ENCODE data around the gene FBXO9.

FBXO9 gene

DNA sequence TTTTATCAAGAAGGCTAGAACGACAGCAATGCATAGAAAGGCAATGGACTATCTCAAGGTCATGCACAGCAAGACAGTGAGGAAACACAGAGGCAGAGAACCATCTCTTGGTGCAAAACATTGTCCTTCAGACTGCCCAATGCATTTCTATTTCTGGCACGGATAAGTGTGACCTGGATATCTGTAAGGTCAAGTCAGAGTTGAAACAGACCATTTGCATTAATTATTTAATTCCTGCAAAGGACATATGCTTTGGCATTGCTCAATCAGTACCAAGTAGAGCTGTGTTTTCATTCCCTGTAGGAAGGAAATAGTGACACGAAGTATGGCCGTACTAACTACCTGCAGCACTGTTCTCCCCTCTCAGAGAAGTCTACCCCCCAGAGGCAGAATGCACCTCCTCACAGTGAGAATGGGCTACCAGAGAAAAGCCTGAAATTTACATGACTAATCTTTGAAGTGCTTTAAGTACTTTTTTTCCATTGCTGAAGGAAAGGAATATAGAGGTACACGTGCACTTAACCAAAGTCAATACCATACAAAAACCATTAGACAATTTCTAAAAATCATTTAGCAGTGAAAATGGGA lies 38.0 kb upstream of the FBXO9 start:
- TF ChIP-seq TAF1 (IDR thresholded peaks at IDR 0.05; ENCODE audit: borderline replicate concordance, insufficient read depth, low read length) (no peak), SIN3A (IDR thresholded peaks at IDR 0.05; ENCODE audit: borderline replicate concordance, insufficient read depth, low read length) (no peak), FOXP2 (optimal IDR thresholded peaks at IDR 0.05; ENCODE audit: borderline replicate concordance, extremely low read depth, extremely low read length, insufficient read depth) (no peak), POLR2AphosphoS5 (IDR thresholded peaks at IDR 0.05; ENCODE audit: low read depth, low read length) (no peak)
- TF ChIP-seq, protein P1, sequence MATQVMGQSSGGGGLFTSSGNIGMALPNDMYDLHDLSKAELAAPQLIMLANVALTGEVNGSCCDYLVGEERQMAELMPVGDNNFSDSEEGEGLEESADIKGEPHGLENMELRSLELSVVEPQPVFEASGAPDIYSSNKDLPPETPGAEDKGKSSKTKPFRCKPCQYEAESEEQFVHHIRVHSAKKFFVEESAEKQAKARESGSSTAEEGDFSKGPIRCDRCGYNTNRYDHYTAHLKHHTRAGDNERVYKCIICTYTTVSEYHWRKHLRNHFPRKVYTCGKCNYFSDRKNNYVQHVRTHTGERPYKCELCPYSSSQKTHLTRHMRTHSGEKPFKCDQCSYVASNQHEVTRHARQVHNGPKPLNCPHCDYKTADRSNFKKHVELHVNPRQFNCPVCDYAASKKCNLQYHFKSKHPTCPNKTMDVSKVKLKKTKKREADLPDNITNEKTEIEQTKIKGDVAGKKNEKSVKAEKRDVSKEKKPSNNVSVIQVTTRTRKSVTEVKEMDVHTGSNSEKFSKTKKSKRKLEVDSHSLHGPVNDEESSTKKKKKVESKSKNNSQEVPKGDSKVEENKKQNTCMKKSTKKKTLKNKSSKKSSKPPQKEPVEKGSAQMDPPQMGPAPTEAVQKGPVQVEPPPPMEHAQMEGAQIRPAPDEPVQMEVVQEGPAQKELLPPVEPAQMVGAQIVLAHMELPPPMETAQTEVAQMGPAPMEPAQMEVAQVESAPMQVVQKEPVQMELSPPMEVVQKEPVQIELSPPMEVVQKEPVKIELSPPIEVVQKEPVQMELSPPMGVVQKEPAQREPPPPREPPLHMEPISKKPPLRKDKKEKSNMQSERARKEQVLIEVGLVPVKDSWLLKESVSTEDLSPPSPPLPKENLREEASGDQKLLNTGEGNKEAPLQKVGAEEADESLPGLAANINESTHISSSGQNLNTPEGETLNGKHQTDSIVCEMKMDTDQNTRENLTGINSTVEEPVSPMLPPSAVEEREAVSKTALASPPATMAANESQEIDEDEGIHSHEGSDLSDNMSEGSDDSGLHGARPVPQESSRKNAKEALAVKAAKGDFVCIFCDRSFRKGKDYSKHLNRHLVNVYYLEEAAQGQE (IDR thresholded peaks at IDR 0.05; ENCODE audit: insufficient read depth in 1 of 2, low read depth in 2 of 2, low read length in 2 of 2), result no peak

DNA sequence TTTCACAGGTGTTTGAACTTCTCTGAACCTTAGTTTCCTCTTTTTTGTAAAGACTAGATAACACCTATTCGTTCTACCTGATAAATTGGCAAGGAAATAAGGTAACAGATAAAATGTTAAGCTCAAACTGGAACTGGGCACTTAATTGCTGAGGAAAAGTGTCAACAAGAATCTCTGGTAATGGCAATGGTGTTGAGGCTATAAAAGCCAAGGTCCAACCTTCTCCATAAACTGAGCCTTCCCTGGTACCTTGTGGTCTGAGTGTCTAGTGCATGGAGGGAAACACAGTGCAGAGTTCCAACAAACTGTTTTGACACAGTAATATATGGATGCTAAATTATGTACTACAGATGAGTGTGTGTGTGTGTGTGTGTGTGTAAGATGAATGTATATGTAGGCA lies 36.7 kb upstream of the FBXO9 start:
- TF ChIP-seq SIN3A (IDR thresholded peaks at IDR 0.05; ENCODE audit: borderline replicate concordance, insufficient read depth, low read length) (no peak), POLR2AphosphoS5 (IDR thresholded peaks at IDR 0.05; ENCODE audit: low read depth, low read length) (no peak), TAF1 (IDR thresholded peaks at IDR 0.05; ENCODE audit: borderline replicate concordance, insufficient read depth, low read length) (no peak), FOXP2 (optimal IDR thresholded peaks at IDR 0.05; ENCODE audit: borderline replicate concordance, extremely low read depth, extremely low read length, insufficient read depth) (no peak)
- TF ChIP-seq, protein P1 (IDR thresholded peaks at IDR 0.05; ENCODE audit: insufficient read depth in 1 of 2, low read depth in 2 of 2, low read length in 2 of 2), result no peak

DNA sequence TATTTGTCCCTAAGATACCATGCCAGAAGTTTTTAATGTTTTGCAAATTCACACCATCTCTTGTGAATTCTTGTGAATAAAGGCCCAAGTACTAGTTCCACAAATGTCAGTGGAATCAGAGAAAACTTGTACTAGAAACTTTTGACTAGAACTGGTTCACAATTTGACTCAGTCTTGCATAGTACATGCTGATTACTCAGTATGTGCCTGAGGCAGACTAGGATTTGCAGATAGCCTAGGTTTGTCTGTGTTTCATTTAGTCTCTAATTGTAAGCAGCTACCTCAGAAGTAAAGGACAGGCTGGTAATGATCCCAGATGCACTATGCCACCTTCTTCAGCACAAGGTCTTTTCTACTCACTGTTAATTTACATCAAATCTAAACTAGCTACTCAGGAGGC lies 35.9 kb upstream of the FBXO9 start:
- TF ChIP-seq TAF1 (IDR thresholded peaks at IDR 0.05; ENCODE audit: borderline replicate concordance, insufficient read depth, low read length) (no peak), FOXP2 (optimal IDR thresholded peaks at IDR 0.05; ENCODE audit: borderline replicate concordance, extremely low read depth, extremely low read length, insufficient read depth) (no peak), SIN3A (IDR thresholded peaks at IDR 0.05; ENCODE audit: borderline replicate concordance, insufficient read depth, low read length) (no peak)

DNA sequence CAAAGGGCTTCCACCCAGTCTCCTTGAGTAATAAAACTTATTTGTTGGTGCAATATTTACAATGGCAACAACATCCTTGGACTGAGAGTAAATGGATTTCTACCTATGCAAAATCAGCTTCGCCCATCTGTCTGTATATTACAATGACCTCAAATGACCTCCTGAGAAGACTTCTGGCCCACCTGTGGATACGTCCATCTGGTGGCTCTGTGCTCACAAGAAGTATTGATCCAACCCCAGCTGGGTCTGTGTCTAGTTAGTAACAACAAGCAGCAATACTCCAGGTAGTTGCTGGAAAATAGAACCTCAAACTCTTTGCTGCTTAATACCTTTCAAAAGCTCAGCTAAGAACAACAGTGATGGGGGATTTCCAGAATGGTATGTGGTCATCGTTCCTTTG lies 35.4 kb upstream of the FBXO9 start:
- no peak for TF ChIP-seq SIN3A (IDR thresholded peaks at IDR 0.05; ENCODE audit: borderline replicate concordance, insufficient read depth, low read length)
- TF ChIP-seq, protein P1 (IDR thresholded peaks at IDR 0.05; ENCODE audit: insufficient read depth in 1 of 2, low read depth in 2 of 2, low read length in 2 of 2), result no peak
- no peak for TF ChIP-seq TAF1 (IDR thresholded peaks at IDR 0.05; ENCODE audit: borderline replicate concordance, insufficient read depth, low read length)
- TF ChIP-seq FOXP2 (optimal IDR thresholded peaks at IDR 0.05; ENCODE audit: borderline replicate concordance, extremely low read depth, extremely low read length, insufficient read depth), result no peak
- no peak for TF ChIP-seq POLR2AphosphoS5 (IDR thresholded peaks at IDR 0.05; ENCODE audit: low read depth, low read length)

DNA sequence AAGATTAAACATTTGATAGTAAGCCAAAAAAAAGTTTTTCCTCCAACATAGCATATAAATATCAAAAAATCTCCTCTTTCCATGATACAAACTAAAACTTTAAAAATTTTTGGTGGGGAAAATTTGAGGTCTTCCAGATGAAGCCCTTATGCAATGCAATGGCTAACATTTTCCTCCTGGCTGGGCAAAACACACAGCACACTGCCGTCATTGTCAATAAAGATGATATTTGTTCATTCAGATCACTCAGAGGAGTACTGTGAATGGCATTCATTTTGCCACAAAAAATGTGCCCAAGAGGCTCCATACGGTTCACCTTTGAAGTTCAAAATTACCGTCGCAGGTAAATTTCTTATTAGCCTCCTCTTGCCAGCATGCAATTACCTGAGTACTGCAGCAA lies 33.9 kb upstream of the FBXO9 start:
- TF ChIP-seq FOXP2 (optimal IDR thresholded peaks at IDR 0.05; ENCODE audit: borderline replicate concordance, extremely low read depth, extremely low read length, insufficient read depth), result no peak

DNA sequence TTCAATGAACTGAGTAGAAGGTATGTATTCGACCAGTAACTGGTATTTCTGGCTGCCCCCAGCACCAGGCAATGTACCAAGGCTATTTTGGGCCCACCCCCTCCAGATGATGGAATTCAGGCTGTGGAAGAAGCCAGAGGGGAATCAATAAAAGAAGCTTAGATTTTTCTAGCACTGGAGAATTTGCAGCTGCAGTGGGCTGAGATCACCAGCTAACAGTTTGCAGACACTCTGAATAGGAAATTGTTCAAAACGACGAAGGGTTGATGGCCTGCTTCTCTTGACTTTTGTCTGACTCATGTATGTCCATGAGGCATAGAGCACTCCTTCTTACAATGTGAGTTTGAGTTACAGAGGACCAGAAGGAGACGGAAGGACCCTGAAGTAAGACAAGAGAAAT lies 32.4 kb upstream of the FBXO9 start:
- TF ChIP-seq POLR2AphosphoS5 (IDR thresholded peaks at IDR 0.05; ENCODE audit: low read depth, low read length), result no peak
- TF ChIP-seq, protein P1 (IDR thresholded peaks at IDR 0.05; ENCODE audit: insufficient read depth in 1 of 2, low read depth in 2 of 2, low read length in 2 of 2), result no peak
- TF ChIP-seq TAF1 (IDR thresholded peaks at IDR 0.05; ENCODE audit: borderline replicate concordance, insufficient read depth, low read length), result no peak
- TF ChIP-seq SIN3A (IDR thresholded peaks at IDR 0.05; ENCODE audit: borderline replicate concordance, insufficient read depth, low read length), result no peak
- no peak for TF ChIP-seq FOXP2 (optimal IDR thresholded peaks at IDR 0.05; ENCODE audit: borderline replicate concordance, extremely low read depth, extremely low read length, insufficient read depth)

All from PFSK-1 (cell line).